DMS 273 treated with DMSO at 0.1 percent for 48 hours (cell line): ENCODE data around the gene CHCHD5.

ENCODE experiments used
- DNase-seq: peaks from one replicate; lab custom pipeline; 2025; lab: John Stamatoyannopoulos, UW

Gene CHCHD5

GRCh38 chr2:112625474-112626114, 41.2 kb downstream of the CHCHD5 start:
- DNase-seq: no peak

- DNase-seq: peak; percentile 85
These were observed 42.2 kb downstream of the CHCHD5 start for GRCh38 chr2:112626604-112627059.

GRCh38 chr2:112627060-112628040, 42.9 kb downstream of the CHCHD5 start:
- DNase-seq: no peak

- DNase-seq: no peak
These were observed 44.8 kb downstream of the CHCHD5 start for GRCh38 chr2:112629224-112629623.

GRCh38 chr2:112629823-112630222, 45.4 kb downstream of the CHCHD5 start:
- DNase-seq: no peak

- DNase-seq: no peak
These were observed 45.9 kb downstream of the CHCHD5 start for GRCh38 chr2:112630268-112630667.

- no peak for DNase-seq
These were observed 49.3 kb downstream of the CHCHD5 start for GRCh38 chr2:112633708-112634107.

- no peak for DNase-seq
These were observed 49.9 kb downstream of the CHCHD5 start for GRCh38 chr2:112634153-112634873.

- no peak for DNase-seq
These were observed 50.4 kb downstream of the CHCHD5 start for GRCh38 chr2:112634874-112635157.

- no peak for DNase-seq
These were observed 52.3 kb downstream of the CHCHD5 start for GRCh38 chr2:112636605-112637288.

- DNase-seq: no peak
These were observed 52.9 kb downstream of the CHCHD5 start for GRCh38 chr2:112637289-112637660.
